Ovary (tissue), 9 donors: Measurements from ENCODE around the gene HDHD5. TPM values are rescaled to one million over a fixed set of nuclear protein-coding genes. Genes with fewer than 3 reads are reported as not detected.
"Not testable (repeated sequence)": the region's sequence is repeated elsewhere in the genome, so short reads cannot be mapped to it uniquely, and the experiment has no call there.

Experiments used
- DNase-seq, 5 donors: peaks; one replicate each; pipeline ENCODE4 v3.0.0-alpha.2; 2019 to 2020
- H3K27ac ChIP-seq, 2 donors: fragments of 200-600 bp; one replicate each; pipeline versions ENCODE4 v1.5.1 to v1.8.0; 2019 to 2022
- H3K27me3 ChIP-seq: fragments of 200-600 bp; one replicate; pipeline ENCODE4 v1.8.0; 2022
- H3K36me3 ChIP-seq: fragments of 200-600 bp; sonication (generic); one replicate; pipeline ENCODE4 v1.5.1; 2019
- H3K4me1 ChIP-seq: one replicate; pipeline ENCODE4 v1.8.1; 2013; ENCODE audit warnings: mild to moderate bottlenecking, moderate library complexity; ENCODE audit not compliant: insufficient read depth
- H3K4me3 ChIP-seq: fragments of 200-600 bp; sonication (generic); one replicate; pipeline ENCODE4 v1.5.1; 2017
- H3K9me3 ChIP-seq, 2 donors: fragments of 200-600 bp in 1 of 2; sonication (generic) in 1 of 2; one replicate each; pipeline versions ENCODE4 v1.5.1 to v1.8.1; 2013 to 2019; ENCODE audit warnings: mild to moderate bottlenecking in 1 of 2, moderate library complexity in 1 of 2
- EP300 ChIP-seq: sonication (generic); formaldehyde crosslinking; IDR thresholded peaks from one replicate; pipeline ENCODE4 v1.6.1; 2017; ENCODE audit warnings: antibody characterized with exemption
- POLR2A ChIP-seq: fragments of 450-650 bp; IDR thresholded peaks from one replicate; pipeline ENCODE4 v1.6.1; 2017; ENCODE audit warnings: antibody characterized with exemption, mild to moderate bottlenecking, moderate library complexity
- WGBS, 3 donors: extraction: QIAGEN DNeasy Blood & Tissue Kit in 1 of 3; methylation state at CpG; one replicate each; pipeline versions ENCODE4 v1.1.5 to v1.1.7; 2013 to 2017; 5-methylcytosine and 5-hydroxymethylcytosine counted together
- intact Hi-C, 4 donors: fragments of 100-400 bp; cut with DNase I; formaldehyde crosslinking; loops; one replicate each; pipeline versions ENCODE4 v1.11.0 to v1.15.1; 2022 to 2023
- polyA plus RNA-seq, 2 donors: library from polyadenylated mRNA; stranded (reverse); fragments of 200-250 nt in 1 of 2; fragments of 350-450 nt in 1 of 2; fragmentation: Illumina TruSeq in 1 of 2; extraction: RNeasy Lipid Tissue Mini Kit (QIAGEN cat#74804) in 1 of 2; gene quantifications; one replicate each; pipeline ENCODE4 v1.2.3, GENCODE V29; 2013 to 2014
- total RNA-seq, 7 donors: library from RNA; depleted of rRNA in 2 of 7; stranded (reverse); fragments of >200 nt in 2 of 7; fragmentation: NEBNext Ultra II Directional in 3 of 7; extraction: Animal tissue kit (Norgen Biotek cat#: 25700) in 3 of 7; gene quantifications; one replicate each; pipeline versions ENCODE4 v1.1.0 to v1.2.4, GENCODE V29; 2016 to 2023
- TF ChIP-seq, protein P1 (sequence below), 3 donors: fragments of 450-650 bp in 2 of 3; fragments of 200-600 bp in 1 of 3; IDR thresholded peaks; one replicate each; pipeline versions ENCODE4 v1.5.1 to v1.8.0; 2016 to 2022; ENCODE audit warnings: antibody characterized with exemption in 3 of 3, mild to moderate bottlenecking in 1 of 3
- donor health status: DM: no; HTN: no; CAD: no; lungs with moderate emphysema.
- donor health status: DM: no; HTN: no; CAD: no.
- donor health status: Bipolar disorder and iron deficiency.
- donor health status: DM: yes; HTN: yes; CAD: no.
- donor health status: DM: no; HTN: no; CAD: no.
- donor health status: DM: yes; HTN: yes; CAD: no.

The HDHD5 gene
- total and polyA plus RNA-seq, 9 donors, result 8.9 to 29.5 (median 23.9) TPM

DNA sequence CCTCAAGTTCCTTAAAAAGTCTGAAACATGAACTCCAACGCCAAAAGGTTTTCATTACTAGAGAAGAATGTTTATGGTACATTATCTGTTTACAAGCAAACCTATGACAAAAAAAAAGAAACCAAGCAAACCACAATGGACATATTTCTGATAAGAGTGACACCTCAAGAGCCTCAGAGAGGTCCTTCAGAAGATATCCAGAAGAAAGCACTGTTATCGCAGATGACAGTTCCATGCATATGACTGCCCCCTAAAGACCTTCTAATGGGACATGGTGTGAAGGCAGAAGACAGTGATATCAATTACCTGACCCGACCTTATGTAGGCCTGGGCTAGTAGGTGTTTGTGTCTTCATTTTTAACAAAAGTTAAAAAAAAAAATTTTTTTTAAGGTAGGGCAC lies 3.1 kb downstream of the HDHD5 start:
- intact Hi-C loops, result loop anchor here in 1 of 4 donors (10.0 kb wide), 1 partner anchor 71 kb away; the partner anchor contains the start of gene IL17RA
- Histone ChIP-seq H3K4me3 (no peak overlapping the region), H3K27ac (no peak overlapping the region), H3K27me3 (no peaks in the 10 kb centered on the region), H3K9me3 (no peaks in the 10 kb centered on the region), H3K4me1 (peaks cover 14% of the 10 kb centered on the region), H3K36me3 (no peaks in the 10 kb centered on the region)
- no peak for DNase-seq
- 75 to 78% (median 77%) methylated on average over 3 of the region's 3 CpGs for WGBS, 3 donors
- TF ChIP-seq POLR2A, result no peak
- TF ChIP-seq, protein P1, sequence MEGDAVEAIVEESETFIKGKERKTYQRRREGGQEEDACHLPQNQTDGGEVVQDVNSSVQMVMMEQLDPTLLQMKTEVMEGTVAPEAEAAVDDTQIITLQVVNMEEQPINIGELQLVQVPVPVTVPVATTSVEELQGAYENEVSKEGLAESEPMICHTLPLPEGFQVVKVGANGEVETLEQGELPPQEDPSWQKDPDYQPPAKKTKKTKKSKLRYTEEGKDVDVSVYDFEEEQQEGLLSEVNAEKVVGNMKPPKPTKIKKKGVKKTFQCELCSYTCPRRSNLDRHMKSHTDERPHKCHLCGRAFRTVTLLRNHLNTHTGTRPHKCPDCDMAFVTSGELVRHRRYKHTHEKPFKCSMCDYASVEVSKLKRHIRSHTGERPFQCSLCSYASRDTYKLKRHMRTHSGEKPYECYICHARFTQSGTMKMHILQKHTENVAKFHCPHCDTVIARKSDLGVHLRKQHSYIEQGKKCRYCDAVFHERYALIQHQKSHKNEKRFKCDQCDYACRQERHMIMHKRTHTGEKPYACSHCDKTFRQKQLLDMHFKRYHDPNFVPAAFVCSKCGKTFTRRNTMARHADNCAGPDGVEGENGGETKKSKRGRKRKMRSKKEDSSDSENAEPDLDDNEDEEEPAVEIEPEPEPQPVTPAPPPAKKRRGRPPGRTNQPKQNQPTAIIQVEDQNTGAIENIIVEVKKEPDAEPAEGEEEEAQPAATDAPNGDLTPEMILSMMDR (IDR thresholded peaks at IDR 0.05), result no peak
- TF ChIP-seq EP300, result no peak

DNA sequence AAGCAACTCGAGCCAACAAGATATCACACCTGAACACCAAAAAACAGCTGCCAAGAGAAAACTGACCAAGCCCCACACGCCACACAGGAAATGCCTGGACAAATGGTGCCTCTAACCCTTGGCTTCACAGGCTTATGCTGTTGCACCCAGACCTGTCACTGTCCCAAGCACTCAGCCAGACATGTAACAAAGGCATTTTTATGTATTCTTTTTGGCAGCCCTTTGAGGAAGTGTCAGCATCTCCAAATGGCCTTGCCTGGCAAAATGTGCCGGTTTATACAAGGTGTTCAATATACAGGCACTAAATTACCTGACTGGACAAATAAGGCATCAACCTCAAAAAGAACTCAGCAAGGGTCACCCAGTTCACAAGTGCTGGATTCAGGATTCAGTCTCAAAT lies 6.1 kb downstream of the HDHD5 start:
- Histone ChIP-seq H3K4me3 (no peak overlapping the region), H3K36me3 (no peaks in the 10 kb centered on the region), H3K27ac (no peak overlapping the region), H3K27me3 (no peaks in the 10 kb centered on the region), H3K4me1 (peaks cover 6% of the 10 kb centered on the region), H3K9me3 (no peaks in the 10 kb centered on the region)
- TF ChIP-seq POLR2A (no peak), EP300 (no peak)
- TF ChIP-seq, protein P1 (IDR thresholded peaks at IDR 0.05), result no peak
- WGBS, 3 donors, result 58 to 70% (median 65%) methylated on average over 3 of the region's 3 CpGs
- no peak for DNase-seq
- intact Hi-C loops, result loop anchor here in 1 of 4 donors (10.0 kb wide), 1 partner anchor 68 kb away; the partner anchor contains the start of gene IL17RA

DNA sequence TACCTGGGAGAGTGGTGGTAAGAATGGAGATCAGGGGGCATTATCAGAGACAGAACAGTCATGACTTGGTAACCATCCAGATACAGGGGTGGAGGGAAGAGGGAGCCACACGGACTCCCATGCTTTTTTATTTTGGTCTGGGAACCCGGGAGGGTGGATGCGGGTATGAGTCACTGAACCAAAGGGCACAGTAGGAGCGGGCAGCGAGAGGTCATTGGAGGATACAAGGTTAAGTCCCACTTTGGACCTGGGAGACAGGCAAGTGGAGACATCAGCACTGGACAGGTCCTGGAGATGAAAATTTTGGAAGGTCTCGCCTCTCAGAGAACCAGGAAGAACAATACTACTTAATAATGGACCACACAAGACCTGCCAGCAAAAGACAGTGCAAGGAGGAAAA lies 6.7 kb downstream of the HDHD5 start:
- 71 to 77% (median 74%) methylated on average over 6 of the region's 6 CpGs for WGBS, 3 donors
- H3K9me3 ChIP-seq, result no peaks in the 10 kb centered on the region
- no peaks in the 10 kb centered on the region for H3K27me3 ChIP-seq
- DNase-seq, result no peak
- H3K36me3 ChIP-seq, result no peaks in the 10 kb centered on the region
- H3K27ac ChIP-seq, result no peak overlapping the region
- H3K4me3 ChIP-seq, result no peak overlapping the region
- intact Hi-C loops, result loop anchor here in 1 of 4 donors (10.0 kb wide), 1 partner anchor 68 kb away; the partner anchor contains the start of gene IL17RA
- TF ChIP-seq, protein P1 (IDR thresholded peaks at IDR 0.05), result no peak
- no peak for TF ChIP-seq POLR2A
- peaks cover 5% of the 10 kb centered on the region for H3K4me1 ChIP-seq

- no peaks in the 10 kb centered on the region for H3K4me1 ChIP-seq
- intact Hi-C loops, result no loop called here
- H3K36me3 ChIP-seq, result no peaks in the 10 kb centered on the region
- no peak overlapping the region for H3K4me3 ChIP-seq
- no peaks in the 10 kb centered on the region for H3K27me3 ChIP-seq
- WGBS, 3 donors, result 86 to 90% (median 89%) methylated on average over 9 of the region's 9 CpGs
- no peak for DNase-seq
- H3K9me3 ChIP-seq, result no peaks in the 10 kb centered on the region
- H3K27ac ChIP-seq, result no peak overlapping the region
- TF ChIP-seq POLR2A, result no peak
- TF ChIP-seq EP300, result no peak
- TF ChIP-seq, protein P1 (IDR thresholded peaks at IDR 0.05), result no peak
Observed at GRCh38 chr22:17149076-17149815, 9.8 kb downstream of the HDHD5 start.

DNA sequence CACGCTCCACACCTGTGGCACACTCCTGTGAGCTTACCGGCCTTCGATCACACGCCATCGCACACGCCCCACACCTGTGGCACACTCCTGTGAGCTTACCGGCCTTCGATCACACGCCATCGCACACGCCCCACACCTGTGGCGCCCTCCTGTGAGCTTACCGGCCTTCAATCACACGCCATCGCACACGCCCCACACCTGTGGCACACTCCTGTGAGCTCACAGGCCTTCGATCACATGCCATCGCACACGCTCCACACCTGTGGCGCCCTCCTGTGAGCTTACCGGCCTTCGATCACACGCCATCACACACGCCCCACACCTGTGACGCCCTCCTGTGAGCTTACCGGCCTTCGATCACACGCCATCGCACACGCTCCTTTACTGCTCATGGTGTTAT lies 11.6 kb downstream of the HDHD5 start:
- H3K27me3 ChIP-seq, H3K36me3 ChIP-seq, DNase-seq, intact Hi-C loops, H3K4me3 ChIP-seq, H3K9me3 ChIP-seq, H3K4me1 ChIP-seq, H3K27ac ChIP-seq: not testable (repeated sequence)
- 94 to 97% (median 97%) methylated on average over 30 of the region's 30 CpGs for WGBS, 3 donors
